GM19372 (cell line): ENCODE data around the gene HLA-DMB.
A peak's percentile ranks its signal among the peaks of the same experiment; 100 is the strongest.

Experiments
- ATAC-seq: cut with Tn5 transposase; IDR thresholded peaks from one replicate; pipeline ENCODE4 v1.9.1; 2021; ENCODE audit warnings: mild to moderate bottlenecking, low read depth, moderate library complexity; ENCODE audit not compliant: unreplicated experiment

The HLA-DMB gene

GRCh38 chr6:32931211-32931610, 9.6 kb downstream of the HLA-DMB start:
- no peak for ATAC-seq

- no peak for ATAC-seq
Observed at GRCh38 chr6:32922083-32922482, 18.7 kb downstream of the HLA-DMB start.

- no peak for ATAC-seq
Observed at GRCh38 chr6:32920715-32921114, 20.1 kb downstream of the HLA-DMB start.

- no peak for ATAC-seq
Observed at GRCh38 chr6:32912951-32913350, 27.9 kb downstream of the HLA-DMB start.

GRCh38 chr6:32908897-32909296, 31.9 kb downstream of the HLA-DMB start:
- ATAC-seq: no peak

GRCh38 chr6:32906539-32906938, 34.3 kb downstream of the HLA-DMB start:
- ATAC-seq: no peak

DNA sequence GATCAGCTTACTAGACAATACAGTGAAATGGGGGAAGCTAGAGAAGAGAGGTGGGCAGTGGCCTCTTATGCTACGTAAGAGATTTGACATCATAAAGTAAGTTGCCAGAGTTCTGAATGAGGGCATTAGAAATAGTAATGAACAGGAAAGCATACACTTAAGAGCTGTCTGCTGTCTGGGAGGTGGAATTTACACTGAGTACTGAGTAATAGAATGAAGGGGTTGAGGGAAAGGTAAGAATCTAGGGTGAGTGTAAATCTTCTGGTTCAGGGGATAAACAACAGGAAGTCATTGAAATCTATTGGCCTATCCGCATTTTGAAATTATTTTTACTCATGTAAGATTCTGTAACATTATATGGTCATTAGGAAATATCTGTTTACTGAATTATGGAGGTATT, 35.8 kb downstream of the HLA-DMB start:
- no peak for ATAC-seq

DNA sequence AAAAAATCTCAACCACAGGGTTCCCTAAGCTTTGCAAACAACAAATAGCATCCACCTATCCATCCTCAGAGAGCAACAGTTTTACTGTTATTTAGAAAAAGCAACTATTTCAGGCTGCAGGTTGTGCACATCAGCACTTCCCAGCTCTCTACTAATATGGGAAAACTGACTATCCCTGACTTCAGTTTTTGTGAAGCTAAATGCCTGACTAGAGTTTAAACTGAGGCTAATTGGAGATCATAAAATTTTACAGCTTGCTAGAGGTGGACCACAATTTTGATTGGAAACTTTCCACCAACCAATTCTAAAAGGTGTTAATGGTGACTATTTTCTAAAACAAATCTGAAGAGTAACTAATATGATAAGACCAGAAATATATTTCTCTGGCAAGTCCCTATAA, 36.9 kb downstream of the HLA-DMB start:
- no peak for ATAC-seq

DNA sequence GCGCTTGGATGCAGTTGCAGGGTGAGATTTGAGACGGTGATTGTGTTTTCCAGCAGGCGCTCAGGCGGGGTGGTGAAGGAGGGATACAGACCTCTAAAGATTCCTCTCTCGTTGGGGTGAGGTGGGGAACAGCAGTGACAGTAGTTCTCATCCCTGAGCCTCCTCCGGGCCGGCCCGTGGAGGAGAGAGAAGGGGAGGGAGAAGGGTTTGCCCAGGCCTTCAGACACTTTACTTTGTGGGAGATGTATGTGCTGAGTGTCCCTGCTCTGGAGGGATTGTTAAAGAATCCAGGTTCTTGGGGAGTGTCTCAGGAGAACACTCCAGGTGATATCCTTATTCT, 45.9 kb downstream of the HLA-DMB start:
- no peak for ATAC-seq

DNA sequence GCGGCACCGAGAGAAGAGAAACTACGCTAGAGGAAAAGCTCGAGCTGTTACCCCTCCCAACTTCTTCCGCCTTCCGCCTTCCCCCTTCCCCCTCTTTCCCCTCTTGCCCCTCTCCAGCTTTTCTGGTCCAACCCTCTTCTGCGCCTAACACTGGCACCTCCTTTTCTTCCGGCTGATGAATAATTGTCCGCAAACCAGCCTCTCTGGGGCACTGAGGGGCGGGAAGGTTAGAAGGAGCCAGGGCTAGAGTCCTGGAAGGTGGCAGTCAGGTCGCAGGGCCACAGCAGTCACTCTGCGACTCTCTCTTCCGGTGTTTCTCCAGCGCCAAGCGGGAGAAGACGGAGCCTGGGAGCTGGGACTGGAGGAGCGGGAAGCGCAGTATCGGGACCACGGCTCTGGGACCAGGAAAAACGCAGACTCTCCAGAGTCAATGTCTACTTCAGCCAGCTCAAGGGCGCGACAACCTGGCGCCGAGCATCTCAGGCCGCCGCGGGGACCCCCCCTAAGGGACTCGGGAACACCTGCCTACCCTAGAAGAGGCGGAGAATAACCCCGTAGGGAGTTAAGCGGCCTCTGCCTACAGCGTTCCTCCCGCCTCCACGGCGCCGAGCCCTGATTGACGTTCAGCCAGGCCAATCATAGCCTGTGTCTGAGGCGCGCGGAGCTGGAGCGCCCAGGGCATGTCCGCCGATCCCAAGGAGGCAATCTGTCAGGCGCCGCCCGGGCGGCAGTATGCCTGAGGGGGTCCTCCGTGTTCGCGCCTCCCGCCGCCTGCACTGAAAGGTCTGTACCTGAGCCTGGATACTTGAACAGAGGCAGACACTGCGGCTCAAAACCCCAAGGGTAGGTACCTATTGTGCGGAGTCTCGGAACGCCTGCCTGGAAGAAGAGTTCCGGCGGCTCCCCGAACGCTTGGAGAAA, 46.5 kb downstream of the HLA-DMB start:
- ATAC-seq: peak; percentile 96

DNA sequence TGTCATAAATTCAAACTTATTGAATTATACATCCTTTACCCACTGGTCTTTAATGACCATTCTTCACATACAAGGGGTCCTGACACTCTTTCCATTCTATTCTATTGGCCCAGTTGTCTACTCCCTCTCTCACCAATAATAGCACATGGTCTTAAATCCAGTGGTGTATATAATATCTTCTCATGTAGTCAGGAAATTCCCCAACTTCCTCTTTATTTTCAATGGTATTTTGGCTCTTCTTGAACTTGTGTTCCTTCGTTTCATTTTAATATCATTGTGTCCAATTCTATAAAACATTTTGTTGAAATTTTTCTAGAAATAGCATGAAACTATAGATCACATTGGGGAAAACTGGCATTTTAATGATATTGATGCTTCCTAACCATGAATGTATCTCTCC, 50.0 kb downstream of the HLA-DMB start:
- no peak for ATAC-seq

DNA sequence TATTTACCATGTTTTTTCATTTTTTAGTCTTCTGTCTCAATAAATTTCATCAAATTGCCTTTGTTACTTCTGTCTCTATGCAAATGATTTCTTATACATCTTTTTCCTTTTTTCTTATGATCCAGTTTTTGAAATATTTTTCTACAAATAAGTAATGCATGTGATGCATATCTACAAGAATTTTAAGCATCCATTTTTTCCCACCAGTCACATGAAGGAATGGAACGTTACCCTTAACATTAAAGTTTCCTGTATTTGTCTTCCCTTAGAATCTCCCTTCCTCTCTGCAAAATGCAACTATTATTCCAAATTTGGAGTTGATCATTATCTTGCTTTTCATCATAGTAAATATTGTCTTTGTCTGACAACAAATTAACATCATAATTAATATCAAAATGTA, 51.3 kb downstream of the HLA-DMB start:
- no peak for ATAC-seq

DNA sequence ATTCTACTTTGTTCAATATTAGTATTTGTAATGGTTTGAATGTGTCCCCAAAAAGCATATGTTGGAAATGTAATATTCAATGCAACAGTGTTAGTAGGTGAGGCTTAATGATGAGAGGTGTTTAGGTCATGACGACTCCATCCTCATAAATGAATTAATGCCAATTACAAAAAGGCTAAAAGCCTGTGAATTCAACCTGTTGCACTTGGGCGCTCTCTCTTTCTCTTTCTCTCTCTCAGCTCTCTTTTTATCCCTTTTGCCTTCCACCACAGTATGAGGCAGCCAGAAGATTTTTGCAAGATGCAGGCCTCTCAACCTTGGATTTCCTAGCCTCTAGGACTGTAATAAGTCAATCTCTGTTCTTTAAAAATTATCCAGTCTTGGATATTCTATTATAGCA, 52.3 kb downstream of the HLA-DMB start:
- no peak for ATAC-seq

DNA sequence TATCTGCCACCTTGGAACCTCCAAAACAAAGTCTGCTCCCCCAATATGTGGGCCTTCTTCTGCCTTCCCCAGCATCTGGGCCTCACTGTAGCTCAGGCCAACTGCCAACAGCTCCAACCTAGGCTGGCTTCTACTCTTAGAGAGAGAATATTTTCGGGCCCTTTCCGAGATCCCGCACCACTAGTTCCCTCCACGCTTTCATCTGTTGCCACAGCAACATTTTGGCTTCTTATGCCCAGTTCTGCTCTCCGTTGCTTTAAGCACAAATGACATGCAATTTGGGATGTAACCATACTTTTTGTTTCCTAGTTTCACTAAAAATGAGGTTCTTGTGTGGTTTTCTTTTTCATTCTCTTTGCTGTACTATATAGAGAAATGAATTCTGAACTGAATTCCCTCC, 53.2 kb downstream of the HLA-DMB start:
- ATAC-seq: no peak

DNA sequence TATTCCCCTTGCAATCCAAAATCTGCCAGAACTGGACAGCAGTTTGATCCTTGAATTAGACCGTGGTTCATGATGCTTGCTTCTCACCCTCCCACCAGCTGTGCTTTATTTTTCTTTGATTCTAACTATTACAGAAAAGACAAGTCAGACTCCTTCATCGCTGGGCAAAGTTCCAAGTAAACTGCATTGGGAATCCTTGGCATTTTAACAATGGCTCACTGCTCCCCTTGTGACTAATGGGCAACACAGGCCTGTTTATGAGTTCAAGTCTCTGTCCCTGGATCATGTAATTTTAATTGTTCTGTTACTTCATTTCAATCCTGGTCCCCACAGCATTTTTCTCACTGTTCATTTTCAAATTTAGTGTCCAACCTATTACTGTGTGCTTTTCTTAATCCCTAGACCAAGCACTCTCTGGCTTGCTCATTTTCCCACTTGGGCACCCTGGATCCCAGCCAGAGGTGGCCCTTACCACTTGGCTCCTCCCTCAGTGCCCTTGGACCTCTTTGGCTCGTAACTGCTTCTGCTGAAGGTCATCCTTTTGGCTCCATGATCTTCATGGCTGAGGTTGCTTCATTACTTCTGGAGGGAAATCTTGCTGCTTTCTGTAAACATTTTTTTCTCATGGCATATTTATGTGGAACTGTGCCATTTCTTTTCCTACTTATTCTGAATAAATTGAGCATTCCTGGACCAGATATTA, 54.0 kb downstream of the HLA-DMB start:
- no peak for ATAC-seq

GRCh38 chr6:32885698-32886286, 55.0 kb downstream of the HLA-DMB start:
- ATAC-seq: no peak
